ENCODE results near the gene LRBA.

Gene LRBA

GRCh38 chr4:150421612-150422011 lies 593.5 kb downstream of the LRBA start:
- in situ Hi-C loops (cut with HindIII; ENCODE audit: low sequenced_read_pairs), result no loop called here
- no peak overlapping the region for H3K4me3 ChIP-seq (ENCODE audit: low read depth, low read length)
- no peak for TF ChIP-seq CTCF (IDR thresholded peaks at IDR 0.05; ENCODE audit: low read depth, low read length, missing control alignments)
- no peak for DNase-seq (ENCODE audit: low read depth)

- no peak overlapping the region for H3K4me3 ChIP-seq (ENCODE audit: low read depth, low read length)
Measured at GRCh38 chr4:150419939-150420338, 595.1 kb downstream of the LRBA start.

GRCh38 chr4:150418757-150419410 lies 596.2 kb downstream of the LRBA start:
- in situ Hi-C loops (cut with HindIII; ENCODE audit: low sequenced_read_pairs), result no loop called here
- no peak for TF ChIP-seq CTCF (IDR thresholded peaks at IDR 0.05; ENCODE audit: low read depth, low read length, missing control alignments)
- no peak for DNase-seq (ENCODE audit: low read depth)
- H3K4me3 ChIP-seq (ENCODE audit: low read depth, low read length), result no peak overlapping the region

More at GRCh38 chr4:150419939-150420338, 595.1 kb downstream of the LRBA start:
- no peak for DNase-seq (ENCODE audit: low read depth)
- no peak for TF ChIP-seq CTCF (IDR thresholded peaks at IDR 0.05; ENCODE audit: low read depth, low read length, missing control alignments)
- in situ Hi-C loops (cut with HindIII; ENCODE audit: low sequenced_read_pairs), result no loop called here

- DNase-seq (ENCODE audit: low read depth), result no peak
- H3K4me3 ChIP-seq (ENCODE audit: low read depth, low read length), result no peak overlapping the region
- in situ Hi-C loops (cut with HindIII; ENCODE audit: low sequenced_read_pairs), result no loop called here
- TF ChIP-seq CTCF (IDR thresholded peaks at IDR 0.05; ENCODE audit: low read depth, low read length, missing control alignments), result no peak
Measured at GRCh38 chr4:150415213-150415612, 599.9 kb downstream of the LRBA start.

- TF ChIP-seq CTCF (IDR thresholded peaks at IDR 0.05; ENCODE audit: low read depth, low read length, missing control alignments), result no peak
- no peak overlapping the region for H3K4me3 ChIP-seq (ENCODE audit: low read depth, low read length)
- DNase-seq (ENCODE audit: low read depth), result no peak
- in situ Hi-C loops (cut with HindIII; ENCODE audit: low sequenced_read_pairs), result no loop called here
Measured at GRCh38 chr4:150411520-150411919, 603.6 kb downstream of the LRBA start.

GRCh38 chr4:150402871-150403272 lies 612.2 kb downstream of the LRBA start:
- in situ Hi-C loops (cut with HindIII; ENCODE audit: low sequenced_read_pairs), result no loop called here
- DNase-seq (ENCODE audit: low read depth), result no peak
- no peak overlapping the region for H3K4me3 ChIP-seq (ENCODE audit: low read depth, low read length)
- TF ChIP-seq CTCF (IDR thresholded peaks at IDR 0.05; ENCODE audit: low read depth, low read length, missing control alignments), result no peak

Measured in astrocyte of the cerebellum (primary cell).